ENCODE results near the gene FGD3.

The FGD3 gene

GRCh38 chr9:93052791-93053540 lies 105.6 kb downstream of the FGD3 start:
- no peak for DNase-seq

- no peak for DNase-seq
These were observed 106.5 kb downstream of the FGD3 start for GRCh38 chr9:93053781-93054331.

- DNase-seq: no peak
These were observed 107.7 kb downstream of the FGD3 start for GRCh38 chr9:93054758-93055704.

GRCh38 chr9:93057042-93057702 lies 109.8 kb downstream of the FGD3 start:
- no peak for DNase-seq

GRCh38 chr9:93057703-93058354 lies 110.5 kb downstream of the FGD3 start:
- no peak for DNase-seq

GRCh38 chr9:93058355-93059010 lies 111.2 kb downstream of the FGD3 start, which contains the start of gene SUSD3:
Gene SUSD3 (plus strand): TSS chr9:93058701. CDS start chr9:93058743, 42 bp downstream.
- DNase-seq: peak in 6 of 56 donors; percentile 15 to 57 (median 30)

GRCh38 chr9:93059011-93059714 lies 111.8 kb downstream of the FGD3 start:
- DNase-seq: no peak

GRCh38 chr9:93059715-93060578 lies 112.6 kb downstream of the FGD3 start:
- DNase-seq: no peak

GRCh38 chr9:93060746-93061259 lies 113.5 kb downstream of the FGD3 start:
- no peak for DNase-seq

- DNase-seq: no peak
These were observed 114.0 kb downstream of the FGD3 start for GRCh38 chr9:93061260-93061751.

- DNase-seq: no peak
These were observed 114.8 kb downstream of the FGD3 start for GRCh38 chr9:93061791-93062763.

GRCh38 chr9:93064392-93065134 lies 117.2 kb downstream of the FGD3 start:
- peak in 1 of 56 donors; percentile 13 for DNase-seq

GRCh38 chr9:93065135-93065720 lies 117.9 kb downstream of the FGD3 start:
- DNase-seq: peak in 18 of 56 donors; percentile 8 to 47 (median 17)

- DNase-seq: no peak
These were observed 119.8 kb downstream of the FGD3 start for GRCh38 chr9:93066978-93067603.

GRCh38 chr9:93068956-93069355 lies 121.6 kb downstream of the FGD3 start:
- no peak for DNase-seq

Data from nucleus accumbens (tissue), 56 donors.